Measurements from ENCODE around the gene TEPSIN. TPM values are rescaled to one million over a fixed set of nuclear protein-coding genes. Genes with fewer than 3 reads are reported as not detected.

Gene TEPSIN
- total and polyA plus RNA-seq, 2 of the 8 experiments (the other 6 are each of a cell fraction or from before 2014, with no cell fraction given): 22.9 to 28.0 TPM

- TF ChIP-seq RNF2 (IDR thresholded peaks at IDR 0.05; ENCODE audit: borderline replicate concordance, low read depth, low read length, missing control alignments, poor library complexity, severe bottlenecking) (no peak), SP4 (IDR thresholded peaks at IDR 0.05; ENCODE audit: low read length) (no peak), KDM5A (IDR thresholded peaks at IDR 0.05; ENCODE audit: low read length) (no peak), BCL11A (IDR thresholded peaks at IDR 0.05; ENCODE audit: low read depth in 2 of 2, low read length in 2 of 2) (no peak), HDAC2 (IDR thresholded peaks at IDR 0.05; ENCODE audit: borderline replicate concordance in 1 of 2, low read depth in 2 of 2, low read length in 2 of 2) (no peak)
Measured at GRCh38 chr17:81228834-81229665, 9.8 kb downstream of the TEPSIN start (continued).

Measured in H1 (cell line).